Thoracic aorta (tissue), 2 donors: ENCODE data around the gene XRCC4. TPM values are rescaled to one million over a fixed set of nuclear protein-coding genes. Genes with fewer than 3 reads are reported as not detected.

Experiments used
- ATAC-seq: fragments of 150-250 bp; one replicate; pipeline ENCODE4 v1.8.0; 2017; ENCODE audit warnings: low read depth; ENCODE audit not compliant: insufficient number of reproducible peaks, low FRiP score
- DNase-seq: peaks from one replicate; pipeline ENCODE4 v3.0.0-alpha.2; 2020; ENCODE audit warnings: low spot score
- H3K27ac ChIP-seq, 2 donors: fragments of 200-600 bp; sonication (generic); 1 replicate in 1 of 2; 2 replicates in 1 of 2; pipeline ENCODE4 v1.5.1; 2016; ENCODE audit warnings: mild to moderate bottlenecking in 2 of 2, moderate library complexity in 2 of 2
- H3K27me3 ChIP-seq: fragments of 200-600 bp; sonication (generic); replicated peaks from 2 replicates; pipeline ENCODE4 v1.6.0; 2016; ENCODE audit warnings: mild to moderate bottlenecking; ENCODE audit not compliant: insufficient read depth
- H3K36me3 ChIP-seq: fragments of 200-600 bp; sonication (generic); one replicate; pipeline ENCODE4 v1.5.1; 2016
- H3K4me1 ChIP-seq, 2 donors: fragments of 200-600 bp; sonication (generic); 1 replicate in 1 of 2; 2 replicates in 1 of 2; pipeline versions ENCODE4 v1.5.1 to v1.6.0; 2016; ENCODE audit warnings: low read depth in 2 of 2, mild to moderate bottlenecking in 1 of 2; ENCODE audit not compliant: control insufficient read depth in 1 of 2
- H3K4me3 ChIP-seq: fragments of 200-600 bp; sonication (generic); 2 replicates; pipeline ENCODE4 v1.5.1; 2016; ENCODE audit warnings: mild to moderate bottlenecking
- H3K9me3 ChIP-seq: fragments of 200-600 bp; sonication (generic); 2 replicates; pipeline ENCODE4 v1.5.1; 2016
- total RNA-seq, 2 donors: library from RNA; depleted of rRNA; stranded (reverse); fragments of >200 nt; gene quantifications; one replicate each; pipeline versions ENCODE4 v1.1.0 to v1.2.3, GENCODE V29; 2016
- TF ChIP-seq, protein P1 (sequence below): fragments of 200-600 bp; sonication (generic); IDR thresholded peaks from one replicate; pipeline ENCODE4 v1.5.1; 2019; ENCODE audit warnings: antibody characterized with exemption

Gene XRCC4
- total RNA-seq, 2 donors from 2014 or later = 7.8 to 11.1 TPM

DNA sequence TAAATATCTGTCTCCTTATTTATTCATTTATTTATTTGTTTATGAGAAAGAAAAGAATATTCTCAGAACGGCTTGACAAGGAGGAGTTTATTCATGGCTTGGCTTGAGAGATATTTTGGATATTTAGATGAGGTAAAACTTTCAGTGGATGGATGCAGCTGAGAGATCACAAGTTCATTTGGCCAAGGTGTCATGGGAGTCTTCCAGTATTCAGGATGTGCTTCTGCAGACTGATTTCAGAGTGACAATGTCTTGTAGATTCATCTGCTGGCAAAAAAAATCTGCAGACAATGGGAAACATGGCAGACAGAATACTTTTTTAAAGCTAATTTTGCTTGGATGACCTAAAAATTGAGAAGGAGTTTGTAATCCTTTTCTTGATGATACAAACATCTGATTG, 38.5 kb downstream of the XRCC4 start:
- ATAC-seq (no peak), DNase-seq (no peak)
- Histone ChIP-seq H3K27ac (no peak overlapping the region), H3K4me3 (no peak overlapping the region), H3K27me3 (no peaks in the 10 kb centered on the region), H3K9me3 (no peaks in the 10 kb centered on the region), H3K4me1 (no peaks in the 10 kb centered on the region), H3K36me3 (no peaks in the 10 kb centered on the region)
- TF ChIP-seq, protein P1, sequence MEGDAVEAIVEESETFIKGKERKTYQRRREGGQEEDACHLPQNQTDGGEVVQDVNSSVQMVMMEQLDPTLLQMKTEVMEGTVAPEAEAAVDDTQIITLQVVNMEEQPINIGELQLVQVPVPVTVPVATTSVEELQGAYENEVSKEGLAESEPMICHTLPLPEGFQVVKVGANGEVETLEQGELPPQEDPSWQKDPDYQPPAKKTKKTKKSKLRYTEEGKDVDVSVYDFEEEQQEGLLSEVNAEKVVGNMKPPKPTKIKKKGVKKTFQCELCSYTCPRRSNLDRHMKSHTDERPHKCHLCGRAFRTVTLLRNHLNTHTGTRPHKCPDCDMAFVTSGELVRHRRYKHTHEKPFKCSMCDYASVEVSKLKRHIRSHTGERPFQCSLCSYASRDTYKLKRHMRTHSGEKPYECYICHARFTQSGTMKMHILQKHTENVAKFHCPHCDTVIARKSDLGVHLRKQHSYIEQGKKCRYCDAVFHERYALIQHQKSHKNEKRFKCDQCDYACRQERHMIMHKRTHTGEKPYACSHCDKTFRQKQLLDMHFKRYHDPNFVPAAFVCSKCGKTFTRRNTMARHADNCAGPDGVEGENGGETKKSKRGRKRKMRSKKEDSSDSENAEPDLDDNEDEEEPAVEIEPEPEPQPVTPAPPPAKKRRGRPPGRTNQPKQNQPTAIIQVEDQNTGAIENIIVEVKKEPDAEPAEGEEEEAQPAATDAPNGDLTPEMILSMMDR = no peak

DNA sequence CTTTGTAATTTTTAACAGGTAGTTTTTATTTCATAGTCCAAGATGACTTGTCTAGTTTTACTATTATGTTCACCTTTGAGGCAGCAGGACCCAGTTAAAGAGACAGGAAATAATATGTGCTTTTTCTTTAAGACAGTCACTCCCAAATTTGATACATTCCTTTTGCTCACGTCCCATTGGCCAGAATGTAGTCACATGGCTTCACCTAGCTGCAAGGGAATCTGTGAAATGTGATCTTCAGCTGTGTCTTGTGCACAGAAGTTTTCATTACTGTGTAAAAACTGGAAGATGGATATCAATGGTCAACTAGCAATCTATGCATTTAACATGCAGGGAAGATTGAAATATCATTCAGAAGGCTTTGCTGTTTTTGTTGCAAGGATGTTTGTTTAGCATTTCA, 41.1 kb downstream of the XRCC4 start:
- DNase-seq = no peak
- Histone ChIP-seq H3K27ac (no peak overlapping the region), H3K27me3 (no peaks in the 10 kb centered on the region), H3K36me3 (no peaks in the 10 kb centered on the region), H3K4me3 (no peak overlapping the region), H3K4me1 (no peaks in the 10 kb centered on the region), H3K9me3 (no peaks in the 10 kb centered on the region)
- no peak for ATAC-seq
- TF ChIP-seq, protein P1 = no peak

DNA sequence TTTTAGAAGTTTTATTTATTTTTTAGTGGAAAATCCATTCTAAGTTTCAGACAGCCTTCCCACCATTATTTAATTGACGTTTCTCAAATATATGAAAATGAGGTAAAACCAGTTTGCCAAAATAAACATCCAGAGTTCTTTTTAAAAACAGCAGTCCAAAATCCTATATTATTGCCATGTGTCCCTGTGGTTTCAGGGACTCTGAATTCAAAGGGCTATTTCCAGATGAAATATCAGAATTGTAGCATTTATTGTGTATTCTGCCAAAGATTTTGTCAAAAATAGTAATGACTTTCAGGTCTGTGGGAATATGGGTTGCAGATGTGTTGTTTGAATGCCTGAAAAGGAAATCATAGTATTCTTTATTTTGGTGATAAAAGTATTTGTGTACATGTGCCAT, 41.6 kb downstream of the XRCC4 start:
- TF ChIP-seq, protein P1 = no peak
- DNase-seq (no peak), ATAC-seq (no peak)
- H3K4me3 ChIP-seq = no peak overlapping the region
- no peaks in the 10 kb centered on the region for H3K4me1 ChIP-seq
- H3K27me3 ChIP-seq = no peaks in the 10 kb centered on the region
- no peak overlapping the region for H3K27ac ChIP-seq
- H3K36me3 ChIP-seq = no peaks in the 10 kb centered on the region
- no peaks in the 10 kb centered on the region for H3K9me3 ChIP-seq

DNA sequence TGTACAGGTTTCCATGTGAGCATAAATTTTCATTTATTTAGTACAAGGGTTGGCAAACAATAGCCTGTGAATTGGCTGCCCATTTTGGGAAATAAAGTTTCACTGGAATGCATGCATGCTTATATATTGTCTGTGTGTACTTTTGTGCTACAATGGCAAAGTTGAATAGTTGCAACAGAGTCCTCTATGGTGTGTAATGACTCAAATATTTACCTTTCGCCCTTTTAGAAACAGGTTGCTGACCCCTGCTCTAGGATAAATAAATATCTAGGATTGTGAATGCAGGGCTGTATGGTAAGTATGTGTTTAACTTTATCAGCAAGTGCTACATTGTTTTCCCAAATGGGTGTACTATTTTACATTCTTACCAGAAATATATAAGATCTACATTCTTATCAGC, 47.2 kb downstream of the XRCC4 start:
- ATAC-seq = no peak

DNA sequence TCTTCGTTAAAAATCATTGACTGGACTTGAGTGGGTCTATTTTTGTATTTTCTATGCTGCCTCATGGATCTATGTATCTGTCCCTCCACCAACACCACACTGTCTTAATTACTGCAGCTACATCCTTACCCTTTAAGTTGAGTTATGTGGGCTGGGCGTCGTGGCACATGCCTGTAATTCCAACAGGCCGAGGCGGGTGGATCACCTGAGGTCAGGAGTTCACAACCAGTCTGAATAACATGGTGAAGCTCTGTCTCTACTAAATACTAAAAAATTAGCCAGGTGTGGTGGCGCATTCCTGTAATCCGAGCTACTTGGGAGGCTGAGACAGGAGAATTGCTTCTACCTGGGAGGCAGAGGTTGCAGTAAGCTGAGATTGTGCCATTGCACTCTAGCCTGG, 48.2 kb downstream of the XRCC4 start:
- H3K9me3 ChIP-seq = no peaks in the 10 kb centered on the region
- ATAC-seq = no peak
- H3K4me1 ChIP-seq = no peaks in the 10 kb centered on the region
- H3K27me3 ChIP-seq = no peaks in the 10 kb centered on the region
- H3K4me3 ChIP-seq = no peak overlapping the region
- TF ChIP-seq, protein P1 = no peak
- no peaks in the 10 kb centered on the region for H3K36me3 ChIP-seq
- DNase-seq = no peak
- no peak overlapping the region for H3K27ac ChIP-seq

More for the DNA sequence above, 47.2 kb downstream of the XRCC4 start:
- Histone ChIP-seq H3K4me1 (no peaks in the 10 kb centered on the region), H3K4me3 (no peak overlapping the region), H3K9me3 (no peaks in the 10 kb centered on the region), H3K27me3 (no peaks in the 10 kb centered on the region), H3K36me3 (no peaks in the 10 kb centered on the region), H3K27ac (no peak overlapping the region)
- TF ChIP-seq, protein P1 = no peak
- DNase-seq = no peak
